Lower leg skin (tissue), 4 donors: ENCODE data around the gene KIF21B. TPM values are rescaled to one million over a fixed set of nuclear protein-coding genes. Genes with fewer than 3 reads are reported as not detected.

Source experiments
- DNase-seq, 2 donors: peaks; one replicate each; pipeline ENCODE4 v3.0.0-alpha.2; 2019; ENCODE audit warnings: low spot score in 2 of 2
- H3K4me3 ChIP-seq: fragments of 200-600 bp; sonication (generic); 2 replicates; pipeline ENCODE4 v1.5.1; 2017; ENCODE audit warnings: mild to moderate bottlenecking, low read depth; ENCODE audit not compliant: poor library complexity, severe bottlenecking
- POLR2A ChIP-seq, 2 donors: fragments of 450-650 bp; IDR thresholded peaks; one replicate each; pipeline ENCODE4 v1.6.1; 2016 to 2017; ENCODE audit warnings: antibody characterized with exemption in 2 of 2, mild to moderate bottlenecking in 1 of 2, moderate library complexity in 1 of 2
- WGBS, 2 donors: methylation state at CpG; one replicate each; pipeline ENCODE4 v1.1.5; 2018; 5-methylcytosine and 5-hydroxymethylcytosine counted together
- intact Hi-C: fragments of 100-400 bp; cut with DNase I; formaldehyde crosslinking; loops from one replicate; pipeline ENCODE4 v1.15.0; 2023; ENCODE audit warnings: low total_unique reads
- total RNA-seq, 4 donors: library from RNA; depleted of rRNA; stranded (reverse); fragments of >200 nt; gene quantifications; one replicate each; pipeline ENCODE4 v1.1.0, GENCODE V29; 2016
- TF ChIP-seq, protein P1 (sequence below), 3 donors: fragments of 450-650 bp; IDR thresholded peaks; one replicate each; pipeline ENCODE4 v1.5.1; 2016; ENCODE audit warnings: antibody characterized with exemption in 3 of 3, mild to moderate bottlenecking in 3 of 3, moderate library complexity in 2 of 3

KIF21B gene
- total RNA-seq, 4 donors from 2014 or later = 0.38 to 1.6 (median 1.0) TPM

DNA sequence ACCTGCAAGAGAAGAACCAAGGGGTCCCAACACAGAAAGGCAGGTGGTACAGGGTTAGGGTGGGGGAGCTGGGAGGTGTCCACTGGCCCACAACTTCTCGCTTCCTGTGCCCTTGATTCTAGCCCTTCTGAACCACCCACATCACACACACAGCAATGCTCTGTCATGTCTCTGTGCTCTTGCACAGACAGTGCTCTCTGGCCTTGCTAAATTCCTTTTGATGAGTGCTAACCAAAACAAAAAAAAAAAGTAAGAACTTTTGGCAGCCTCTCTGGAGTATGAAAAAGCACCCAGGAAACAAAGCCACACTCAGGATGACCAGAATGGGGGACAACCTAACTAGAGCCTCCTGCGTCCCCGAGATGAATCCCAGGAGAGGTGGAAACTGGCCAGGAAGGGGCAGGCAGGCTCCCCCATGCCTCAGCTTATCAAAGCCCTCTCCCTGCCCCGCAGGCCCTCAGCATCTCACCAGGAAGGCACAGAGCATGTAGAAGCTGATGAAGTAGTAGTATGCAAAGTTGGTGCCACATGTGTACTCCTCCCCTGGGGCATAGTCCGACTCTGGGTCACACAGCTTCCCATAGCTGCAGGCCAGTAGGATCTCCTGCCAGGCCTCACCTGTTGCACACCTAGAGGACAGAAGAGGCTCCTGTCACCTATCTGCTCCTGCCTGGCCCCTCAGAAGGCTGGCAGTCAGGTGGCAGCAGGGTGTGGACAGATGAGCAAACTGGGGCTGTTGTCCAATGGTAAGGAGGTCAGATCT is 27.2 kb upstream of the KIF21B start:
- TF ChIP-seq POLR2A (IDR thresholded peaks at IDR 0.05) = no peak
- TF ChIP-seq, protein P1, sequence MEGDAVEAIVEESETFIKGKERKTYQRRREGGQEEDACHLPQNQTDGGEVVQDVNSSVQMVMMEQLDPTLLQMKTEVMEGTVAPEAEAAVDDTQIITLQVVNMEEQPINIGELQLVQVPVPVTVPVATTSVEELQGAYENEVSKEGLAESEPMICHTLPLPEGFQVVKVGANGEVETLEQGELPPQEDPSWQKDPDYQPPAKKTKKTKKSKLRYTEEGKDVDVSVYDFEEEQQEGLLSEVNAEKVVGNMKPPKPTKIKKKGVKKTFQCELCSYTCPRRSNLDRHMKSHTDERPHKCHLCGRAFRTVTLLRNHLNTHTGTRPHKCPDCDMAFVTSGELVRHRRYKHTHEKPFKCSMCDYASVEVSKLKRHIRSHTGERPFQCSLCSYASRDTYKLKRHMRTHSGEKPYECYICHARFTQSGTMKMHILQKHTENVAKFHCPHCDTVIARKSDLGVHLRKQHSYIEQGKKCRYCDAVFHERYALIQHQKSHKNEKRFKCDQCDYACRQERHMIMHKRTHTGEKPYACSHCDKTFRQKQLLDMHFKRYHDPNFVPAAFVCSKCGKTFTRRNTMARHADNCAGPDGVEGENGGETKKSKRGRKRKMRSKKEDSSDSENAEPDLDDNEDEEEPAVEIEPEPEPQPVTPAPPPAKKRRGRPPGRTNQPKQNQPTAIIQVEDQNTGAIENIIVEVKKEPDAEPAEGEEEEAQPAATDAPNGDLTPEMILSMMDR (IDR thresholded peaks at IDR 0.05) = no peak
- H3K4me3 ChIP-seq = no peak overlapping the region
- DNase-seq = no peak
- intact Hi-C loops = no loop called here
- WGBS, 2 donors = 84 to 91% methylated on average over 5 of the region's 5 CpGs

DNA sequence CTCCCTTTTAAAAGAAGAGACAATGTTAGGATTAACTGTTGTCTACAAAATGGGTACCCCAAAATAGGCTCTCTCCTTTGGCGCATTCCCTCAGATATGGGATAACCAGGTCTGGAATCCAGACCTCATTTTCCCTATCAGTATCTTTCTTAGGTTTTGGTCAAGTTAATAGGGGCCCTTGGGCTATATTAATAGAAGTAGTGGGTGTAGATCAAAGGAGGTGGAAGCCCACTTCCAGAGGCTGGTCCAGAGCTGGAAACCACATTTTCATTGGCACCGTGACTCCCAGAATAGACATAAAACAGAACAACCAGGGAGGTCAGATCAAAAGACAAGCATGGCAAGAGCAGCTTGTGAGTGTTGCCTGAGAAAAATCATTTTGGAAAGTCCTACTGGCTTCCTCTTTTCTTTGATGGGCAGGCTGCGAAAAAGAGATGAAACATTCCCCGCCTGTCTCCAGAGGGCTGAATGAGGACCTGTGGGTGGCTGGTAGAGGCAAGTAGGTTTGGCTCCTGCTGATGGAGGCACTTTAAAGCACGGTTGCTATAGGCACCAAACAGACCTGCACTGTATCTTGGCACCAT is 25.8 kb upstream of the KIF21B start:
- intact Hi-C loops = loop anchor here (10.0 kb wide), 1 partner anchor 155 kb away; the partner anchor contains the start of gene INAVA

DNA sequence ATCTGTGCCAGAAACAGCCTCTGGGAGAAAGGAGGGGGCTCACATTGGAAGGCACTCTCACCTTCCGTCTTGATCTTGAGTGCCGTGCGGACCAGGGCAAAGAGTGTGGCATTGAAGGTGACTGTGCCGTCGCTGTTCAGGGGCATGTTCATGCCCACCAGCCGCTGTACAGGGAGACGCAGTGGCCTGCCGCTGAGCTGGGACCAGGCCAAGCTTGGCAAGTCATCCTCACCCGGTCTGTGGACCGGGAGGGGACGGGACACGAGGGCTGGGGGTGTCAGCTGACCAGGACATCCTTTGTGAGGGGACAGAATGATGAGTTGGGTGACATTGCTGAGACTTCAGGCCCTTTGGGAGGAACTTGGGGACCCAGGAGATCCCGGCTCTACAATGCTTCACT is 25.0 kb upstream of the KIF21B start:
- H3K4me3 ChIP-seq = no peak overlapping the region
- WGBS, 2 donors = 85 to 89% methylated on average over 13 of the region's 13 CpGs
- intact Hi-C loops = loop anchor here (10.0 kb wide), 1 partner anchor 154 kb away; the partner anchor contains the start of gene INAVA
- TF ChIP-seq, protein P1 (IDR thresholded peaks at IDR 0.05) = no peak
- TF ChIP-seq POLR2A (IDR thresholded peaks at IDR 0.05) = no peak
- no peak for DNase-seq

More for the DNA sequence above, 25.8 kb upstream of the KIF21B start:
- 58 to 60% methylated on average over 5 of the region's 5 CpGs for WGBS, 2 donors
- TF ChIP-seq POLR2A (IDR thresholded peaks at IDR 0.05) = no peak
- TF ChIP-seq, protein P1 (IDR thresholded peaks at IDR 0.05) = no peak
- DNase-seq = no peak
- no peak overlapping the region for H3K4me3 ChIP-seq

DNA sequence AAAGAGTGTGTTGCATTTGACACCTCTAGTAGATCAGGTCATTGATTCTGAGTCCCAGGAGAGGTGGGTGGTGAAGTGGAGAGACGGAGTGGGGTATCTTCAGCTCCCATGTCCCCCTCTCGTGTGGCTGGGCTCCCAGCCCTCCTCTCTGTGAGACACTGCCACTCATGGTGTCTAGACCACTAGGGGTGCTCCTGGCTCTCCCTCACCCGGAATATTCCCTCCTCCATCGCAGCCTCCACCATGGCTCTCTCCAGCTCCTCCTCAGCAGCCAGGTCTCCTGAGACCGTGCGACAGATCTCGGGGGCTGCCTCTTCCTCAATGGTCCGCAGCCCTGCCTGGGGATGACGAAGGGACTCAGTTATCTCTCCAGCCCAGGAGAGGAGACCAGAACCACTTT is 20.6 kb upstream of the KIF21B start:
- 86 to 91% methylated on average over 9 of the region's 9 CpGs for WGBS, 2 donors
- intact Hi-C loops = loop anchor here (5.0 to 10.0 kb wide), 2 partner anchors 72 to 149 kb away; partner anchors contain the start of gene INAVA
- H3K4me3 ChIP-seq = no peak overlapping the region
- no peak for TF ChIP-seq POLR2A (IDR thresholded peaks at IDR 0.05)
- TF ChIP-seq, protein P1 (IDR thresholded peaks at IDR 0.05) = no peak
- no peak for DNase-seq

DNA sequence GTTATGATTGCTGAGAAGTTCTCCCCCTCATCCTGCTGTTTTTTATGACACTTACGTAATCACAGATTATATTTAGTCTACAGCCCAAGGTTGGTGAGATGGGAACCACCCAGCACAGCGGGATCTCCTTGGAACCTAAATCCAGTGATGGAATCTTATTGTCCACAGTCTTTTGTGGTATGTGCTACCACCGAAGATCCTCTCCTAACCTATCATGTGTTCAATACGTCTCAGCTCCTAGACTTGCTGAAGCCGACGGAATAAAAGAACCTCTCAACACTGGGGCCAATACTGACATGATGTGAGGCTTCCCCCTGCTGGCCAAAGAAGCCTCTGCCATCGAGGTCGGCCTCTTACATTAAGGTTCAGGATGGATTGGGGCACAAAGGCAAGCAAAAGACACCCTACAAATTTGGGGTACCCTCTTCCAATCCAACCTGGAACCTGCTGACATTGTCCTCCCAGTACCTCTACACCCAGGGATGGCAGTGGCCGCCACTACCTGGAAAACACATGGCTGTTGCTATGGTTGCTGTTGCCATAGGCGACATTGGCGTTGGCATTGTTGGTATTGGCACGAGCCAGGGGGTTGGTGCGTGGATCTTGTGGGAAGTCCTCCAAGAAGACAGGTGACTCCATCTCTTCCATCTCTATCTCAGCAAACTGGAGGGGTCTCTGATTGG is 19.4 kb upstream of the KIF21B start:
- intact Hi-C loops = loop anchor here (5.0 to 10.0 kb wide), 2 partner anchors 71 to 148 kb away; partner anchors contain the start of gene INAVA
- TF ChIP-seq, protein P1 (IDR thresholded peaks at IDR 0.05) = no peak
- no peak for TF ChIP-seq POLR2A (IDR thresholded peaks at IDR 0.05)
- peak in 1 of 2 donors; percentile 44 for DNase-seq
- no peak overlapping the region for H3K4me3 ChIP-seq
- 20 to 21% methylated on average over 13 of the region's 13 CpGs for WGBS, 2 donors
